SH-SY5Y (cell line): ENCODE results near the gene SDK1.

Source experiments
- GATA2 ChIP-seq: IDR thresholded peaks from 2 replicates; pipeline ENCODE4 v1.6.1; 2011; ENCODE audit warnings: mild to moderate bottlenecking, low read depth, low read length
- GATA3 ChIP-seq: IDR thresholded peaks from 2 replicates; pipeline ENCODE4 v1.6.1; 2011; ENCODE audit warnings: low read depth, mild to moderate bottlenecking, low read length, moderate library complexity

DNA sequence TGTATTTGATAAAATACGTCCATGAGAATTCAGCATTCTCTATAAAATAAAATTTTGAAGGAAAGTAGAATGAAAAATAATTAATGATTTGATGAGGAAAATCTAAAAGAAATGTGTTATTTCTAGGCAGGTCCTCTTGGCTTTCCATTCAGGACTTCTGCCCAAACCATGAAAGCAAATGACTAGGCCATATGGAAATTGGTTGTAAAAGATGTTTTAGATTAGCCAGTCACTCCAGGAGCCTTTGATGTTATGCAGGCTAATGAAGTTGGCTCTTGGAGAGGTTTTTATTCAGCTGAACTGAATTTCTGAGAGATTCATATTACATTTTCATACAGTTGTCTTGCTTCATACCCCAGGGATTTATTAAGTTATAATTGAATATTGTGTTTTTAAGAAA, 452.8 kb downstream of the SDK1 start:
- TF ChIP-seq GATA3 (peak; percentile 54; the same call in 1 of the 2 replicates), GATA2 (peak; percentile 77)
